HCT116 (cell line): ENCODE results near the gene CRIP1. TPM values are rescaled to one million over a fixed set of nuclear protein-coding genes. Genes with fewer than 3 reads are reported as not detected.

Experiments used
- ATAC-seq: fragments of 200-7000 bp; cut with Tn5 transposase; 2 replicates; pipeline ENCODE4 v1.9.1; 2020; ENCODE audit warnings: mild to moderate bottlenecking, moderate library complexity
- BruUV-seq: library from RNA; stranded (reverse); fragments of 400-500 nt; replicated peaks from 2 replicates; lab custom pipeline; 2021; lab: Mats Ljungman, UMichigan
- CTCF ChIA-PET: fragments of 300-600 bp; sonication (Branson Sonifier 250); formaldehyde crosslinking; loops from one replicate; lab custom pipeline; 2021; ENCODE audit warnings: antibody characterized with exemption; lab: Charles Lee
- POLR2A ChIA-PET: fragments of 300-600, 350-600 bp; sonication (Branson Sonifier 250); formaldehyde crosslinking; loops from one replicate; lab custom pipeline; 2021; ENCODE audit warnings: antibody characterized with exemption; lab: Charles Lee
- RAD21 ChIA-PET, 2 experiments: fragments of 300-600 bp; sonication (Branson Sonifier 250); formaldehyde crosslinking; loops; one replicate each; lab custom pipeline; 2023; ENCODE audit warnings: low total read pairs in 2 of 2; ENCODE audit not compliant: uncharacterized antibody in 2 of 2, unreplicated experiment in 2 of 2, low non-redundant PET in 1 of 2; lab: Charles Lee
- DNase-seq: peaks from one replicate; pipeline ENCODE4 v3.0.0-alpha.2; 2010; ENCODE audit warnings: low read depth, low spot score
- H2AFZ ChIP-seq: fragments of 200-600 bp; shearing (Covaris generic), sonication (generic); 2 replicates; pipeline ENCODE4 v1.6.1; 2017; ENCODE audit warnings: low read depth, mixed run types, mixed read lengths, antibody characterized with exemption, low read length; ENCODE audit not compliant: poor library complexity, severe bottlenecking
- H3K27ac ChIP-seq: 2 replicates; pipeline ENCODE4 v1.5.1; 2012; ENCODE audit warnings: low read depth, low read length
- H3K27me3 ChIP-seq: fragments of 200-600 bp; sonication (generic); 2 replicates; pipeline ENCODE4 v1.6.1; 2016; ENCODE audit warnings: mixed run types, low read length, mixed read lengths; ENCODE audit not compliant: insufficient read depth
- H3K36me3 ChIP-seq, 2 experiments: fragments of 200-500 bp in 1 of 2; fragments of 200-600 bp in 1 of 2; sonication (Bioruptor generic) in 1 of 2; sonication (generic) in 1 of 2; 2 replicates each; pipeline versions ENCODE4 v1.5.1 to v1.6.1; 2014 to 2016; ENCODE audit warnings: low read length in 2 of 2, inconsistent platforms in 1 of 2, mixed read lengths in 1 of 2, mixed run types in 1 of 2; ENCODE audit not compliant: insufficient read depth in 2 of 2, control insufficient read depth in 1 of 2
- H3K4me1 ChIP-seq, 2 experiments: fragments of 200-600 bp in 1 of 2; sonication (generic) in 1 of 2; 2 replicates each; pipeline versions ENCODE4 v1.5.1 to v1.6.1; 2012 to 2017; ENCODE audit warnings: low read length in 2 of 2, inconsistent platforms in 1 of 2, mild to moderate bottlenecking in 1 of 2, mixed read lengths in 1 of 2, mixed run types in 1 of 2, moderate library complexity in 1 of 2; ENCODE audit not compliant: insufficient read depth in 2 of 2, control insufficient read depth in 1 of 2
- H3K4me2 ChIP-seq: fragments of 200-600 bp; sonication (generic); 2 replicates; pipeline ENCODE4 v1.6.1; 2017; ENCODE audit warnings: mixed run types, low read length, mixed read lengths
- H3K4me3 ChIP-seq, 2 experiments: fragments of 200-600 bp in 1 of 2; sonication (generic) in 1 of 2; replicated peaks in 1 of 2; 2 replicates each; pipeline ENCODE4 v1.5.1; 2011 to 2016; ENCODE audit warnings: low read length in 2 of 2, control low read depth in 1 of 2, low read depth in 1 of 2, mild to moderate bottlenecking in 1 of 2, mixed read lengths in 1 of 2, mixed run types in 1 of 2
- H3K79me2 ChIP-seq: fragments of 200-600 bp; sonication (generic); 2 replicates; pipeline ENCODE4 v1.6.1; 2017; ENCODE audit warnings: mild to moderate bottlenecking, mixed run types, low read length, moderate library complexity, mixed read lengths; ENCODE audit not compliant: insufficient read depth
- H3K9ac ChIP-seq: fragments of 200-600 bp; sonication (generic); 2 replicates; pipeline ENCODE4 v1.6.1; 2016; ENCODE audit warnings: low read length, mixed read lengths
- H3K9me2 ChIP-seq: fragments of 200-600 bp; sonication (generic), shearing (Covaris generic); 2 replicates; pipeline ENCODE4 v1.6.1; 2017; ENCODE audit warnings: mixed run types, mild to moderate bottlenecking, moderate library complexity; ENCODE audit not compliant: insufficient read depth
- H3K9me3 ChIP-seq, 2 experiments: fragments of 200-500 bp in 1 of 2; fragments of 200-600 bp in 1 of 2; sonication (Bioruptor generic) in 1 of 2; sonication (generic) in 1 of 2; 2 replicates each; pipeline ENCODE4 v1.6.1; 2014 to 2017; ENCODE audit warnings: low read length in 2 of 2, mixed read lengths in 2 of 2, inconsistent platforms in 1 of 2, low read depth in 1 of 2, mild to moderate bottlenecking in 1 of 2, mixed run types in 1 of 2, moderate library complexity in 1 of 2; ENCODE audit not compliant: control insufficient read depth in 1 of 2, insufficient read depth in 1 of 2
- H4K20me1 ChIP-seq: fragments of 200-600 bp; sonication (generic), shearing (Covaris generic); 2 replicates; pipeline ENCODE4 v1.6.1; 2017; ENCODE audit warnings: mixed run types, mild to moderate bottlenecking, moderate library complexity; ENCODE audit not compliant: insufficient read depth
- ATF3 ChIP-seq: IDR thresholded peaks from 2 replicates; pipeline ENCODE4 v1.6.1; 2012
- CBX3 ChIP-seq: IDR thresholded peaks from 2 replicates; pipeline ENCODE4 v1.6.1; 2012; ENCODE audit warnings: low read depth
- CEBPB ChIP-seq: IDR thresholded peaks from 2 replicates; pipeline ENCODE4 v1.6.1; 2012; ENCODE audit warnings: low read depth
- ELF1 ChIP-seq: IDR thresholded peaks from 2 replicates; pipeline ENCODE4 v1.6.1; 2012; ENCODE audit warnings: low read depth, borderline replicate concordance
- EZH2 ChIP-seq: fragments of 200-600 bp; sonication (generic); IDR thresholded peaks from 2 replicates; pipeline ENCODE4 v1.6.1; 2017; ENCODE audit warnings: antibody characterized with exemption, mixed run types
- EZH2phosphoT487 ChIP-seq: fragments of 200-600 bp; IDR thresholded peaks from 2 replicates; pipeline ENCODE4 v1.6.1; 2018; ENCODE audit warnings: antibody characterized with exemption, borderline replicate concordance
- FOSL1 ChIP-seq: IDR thresholded peaks from 2 replicates; pipeline ENCODE4 v1.6.1; 2012; ENCODE audit warnings: low read depth
- MAX ChIP-seq: IDR thresholded peaks from 2 replicates; pipeline ENCODE4 v1.6.1; 2012
- POLR2A ChIP-seq: IDR thresholded peaks from 2 replicates; pipeline ENCODE4 v1.7.0; 2011; ENCODE audit warnings: borderline replicate concordance; ENCODE audit not compliant: insufficient read depth, insufficient read length; ENCODE audit errors: extremely low read depth
- POLR2AphosphoS5 ChIP-seq: IDR thresholded peaks from 2 replicates; pipeline ENCODE4 v1.6.1; 2011; ENCODE audit warnings: mild to moderate bottlenecking, low read depth, low read length, moderate library complexity
- RAD21 ChIP-seq: IDR thresholded peaks from 2 replicates; pipeline ENCODE4 v1.6.1; 2012; ENCODE audit warnings: low read depth, mild to moderate bottlenecking
- REST ChIP-seq: IDR thresholded peaks from 2 replicates; pipeline ENCODE4 v1.6.1; 2012; ENCODE audit warnings: low read depth
- SIN3A ChIP-seq: IDR thresholded peaks from 2 replicates; pipeline ENCODE4 v1.6.1; 2012; ENCODE audit warnings: low read depth
- SP1 ChIP-seq: IDR thresholded peaks from 2 replicates; pipeline ENCODE4 v1.6.1; 2012; ENCODE audit warnings: low read depth
- SRF ChIP-seq: IDR thresholded peaks from 2 replicates; pipeline ENCODE4 v1.6.1; 2012; ENCODE audit warnings: low read depth
- TCF7L2 ChIP-seq: IDR thresholded peaks from 2 replicates; pipeline ENCODE4 v1.7.0; 2011; ENCODE audit warnings: borderline replicate concordance, inconsistent platforms; ENCODE audit not compliant: insufficient read depth, insufficient read length; ENCODE audit errors: extremely low read depth
- YY1 ChIP-seq: IDR thresholded peaks from 2 replicates; pipeline ENCODE4 v1.6.1; 2011; ENCODE audit warnings: low read length, low read depth, moderate library complexity, mild to moderate bottlenecking; ENCODE audit not compliant: insufficient replicate concordance; ENCODE audit errors: extremely low read depth
- ZBTB33 ChIP-seq: IDR thresholded peaks from 2 replicates; pipeline ENCODE4 v1.6.1; 2011; ENCODE audit warnings: mild to moderate bottlenecking, low read length, moderate library complexity; ENCODE audit not compliant: insufficient replicate concordance; ENCODE audit errors: extremely low read depth
- ZFX ChIP-seq: fragments of 450-650 bp; IDR thresholded peaks from 2 replicates; pipeline ENCODE4 v1.6.1; 2017
- intact Hi-C: fragments of 100-400 bp; cut with micrococcal nuclease; formaldehyde crosslinking; loops from 2 replicates; pipeline ENCODE4 v1.10.0; 2022
- total RNA-seq: library from RNA; stranded (reverse); gene quantifications from one replicate; pipeline ENCODE4 v1.2.1, GENCODE V29; 2021; ENCODE audit not compliant: unreplicated experiment

Gene CRIP1
- total RNA-seq, 1 experiment from 2014 or later: 260 TPM

DNA sequence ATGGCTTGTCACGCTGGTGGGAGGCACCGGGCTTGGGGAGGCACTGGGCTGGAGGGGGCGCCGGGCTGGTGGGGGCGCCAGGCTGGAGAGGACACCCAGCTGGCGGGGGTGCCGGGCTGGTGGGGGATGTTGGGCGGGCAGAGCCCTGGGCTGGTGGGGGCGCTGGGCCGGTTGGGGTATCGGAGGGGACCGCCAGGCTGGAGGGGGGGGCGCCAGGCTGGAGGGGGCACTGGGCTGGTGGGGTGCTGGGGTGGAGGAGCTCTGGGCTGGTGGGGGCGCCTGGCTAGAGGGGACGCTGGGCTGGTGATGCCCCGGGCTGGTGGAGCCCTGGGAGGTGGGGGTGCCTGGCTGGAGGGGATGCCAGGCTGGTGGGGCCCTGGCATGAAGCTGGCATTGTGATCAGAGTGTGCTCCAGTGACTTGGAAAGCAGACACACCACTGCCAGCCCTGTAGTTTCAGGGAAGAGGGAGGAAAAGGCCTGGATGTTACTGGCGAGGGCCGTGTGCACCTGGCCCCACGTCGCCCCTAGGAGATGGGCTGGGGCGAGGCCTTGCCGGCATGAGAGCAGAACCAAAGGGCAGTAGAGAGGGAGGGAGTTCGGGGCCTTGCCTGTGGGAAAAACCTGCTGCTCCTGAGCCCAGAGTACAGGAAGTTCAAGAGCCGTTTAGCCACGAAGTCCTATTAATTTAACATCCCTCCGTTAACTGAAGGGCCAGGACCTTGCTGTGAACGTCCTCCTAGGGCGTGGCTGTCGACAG, 17.4 kb downstream of the CRIP1 start (continued):
- TF ChIP-seq YY1: no peak
- no peak for TF ChIP-seq TCF7L2
- no peak for TF ChIP-seq POLR2AphosphoS5

DNA sequence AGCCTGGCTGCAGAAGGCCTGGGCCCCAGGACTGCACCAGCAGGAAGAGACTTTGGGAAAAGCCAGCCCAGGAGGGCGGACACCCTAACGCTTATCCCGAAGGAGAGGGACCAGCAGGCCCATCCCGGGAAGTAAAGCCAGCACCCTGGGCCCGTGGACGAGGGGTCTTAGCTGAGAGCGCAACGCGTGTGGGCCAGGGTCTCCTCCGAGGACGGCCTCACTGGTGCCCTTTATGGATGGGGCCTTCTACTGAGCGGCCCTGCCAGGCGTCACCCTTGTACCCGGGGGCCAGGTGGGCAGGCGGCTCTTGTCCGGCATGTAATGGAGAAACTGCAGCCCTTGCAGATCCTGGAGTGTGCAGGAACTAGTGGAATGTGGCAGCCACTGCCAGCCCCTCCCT, 18.4 kb downstream of the CRIP1 start:
- DNase-seq: no peak
- TF ChIP-seq TCF7L2 (no peak), POLR2A (no peak), ZBTB33 (no peak), ATF3 (no peak), EZH2phosphoT487 (no peak), REST (no peak), CEBPB (no peak), SRF (no peak), ELF1 (no peak), SIN3A (no peak), CBX3 (no peak), SP1 (no peak), RAD21 (no peak), YY1 (no peak), MAX (no peak), EZH2 (no peak), FOSL1 (no peak), ZFX (no peak)
- TF ChIP-seq, all 23 proteins: peak for 0
- ChIA-PET POLR2A (no interaction called here), CTCF (no interaction called here), RAD21 (no interaction called here)
- Histone ChIP-seq H3K79me2 (no peaks in the 10 kb centered on the region), H3K27me3 (no peaks in the 10 kb centered on the region), H3K27ac (no peak overlapping the region), H2AFZ (no peak overlapping the region), H3K9me2 (no peaks in the 10 kb centered on the region), H3K4me3 (no peak overlapping the region), H3K4me2 (no peak overlapping the region), H3K9me3 (no peaks in the 10 kb centered on the region), H3K36me3 (no peaks in the 10 kb centered on the region), H3K4me1 (no peaks in the 10 kb centered on the region), H4K20me1 (no peaks in the 10 kb centered on the region), H3K9ac (no peak overlapping the region)
- no TSS peak for BruUV-seq
- intact Hi-C loops: no loop called here
- no peak for ATAC-seq
